Activated T-helper 1 cell treated with anti-CD3 and anti-CD28 coated beads, Interleukin-12 subunit alpha, Interleukin-12 subunit beta, Interleukin-2, Interleukin-4 antibody, amounts not matched to agents 30 ng/mL and 10 ng/mL and 1 ng/mL, durations not matched to agents 14 hours and 24 hours and 36 hours (primary cell): ENCODE measurements around the gene UBE2C. TPM values are rescaled to one million over a fixed set of nuclear protein-coding genes. Genes with fewer than 3 reads are reported as not detected.
A peak's percentile ranks its signal among the peaks of the same experiment; 100 is the strongest.

Experiments used
- DNase-seq: peaks from one replicate; pipeline ENCODE4 v3.0.0; 2021; ENCODE audit warnings: low spot score
- H3K27ac Mint-ChIP-seq: one replicate; pipeline ENCODE4 v1.8.0; 2021; ENCODE audit warnings: mild to moderate bottlenecking, mixed read lengths
- H3K27me3 Mint-ChIP-seq: one replicate; pipeline ENCODE4 v1.8.0; 2022; ENCODE audit warnings: mild to moderate bottlenecking, moderate library complexity, mixed read lengths; ENCODE audit not compliant: insufficient read depth
- H3K36me3 Mint-ChIP-seq: one replicate; pipeline ENCODE4 v1.8.0; 2021; ENCODE audit warnings: low read depth, mixed read lengths
- H3K4me1 Mint-ChIP-seq: one replicate; pipeline ENCODE4 v1.8.0; 2021; ENCODE audit warnings: low read depth, mixed read lengths
- H3K4me3 Mint-ChIP-seq: one replicate; pipeline ENCODE4 v1.8.0; 2021; ENCODE audit warnings: mild to moderate bottlenecking, moderate library complexity, mixed read lengths
- H3K9me3 Mint-ChIP-seq: one replicate; pipeline ENCODE4 v1.8.0; 2021; ENCODE audit warnings: mixed read lengths
- intact Hi-C: fragments of 100-400 bp; cut with micrococcal nuclease; formaldehyde crosslinking; loops from one replicate; pipeline ENCODE4 v1.15.1; 2024
- total RNA-seq: library from RNA; stranded (reverse); gene quantifications from 2 replicates; pipeline ENCODE4 v1.2.3, GENCODE V29; 2022

Gene UBE2C
- total RNA-seq, 1 donor from 2014 or later = 114 TPM

DNA sequence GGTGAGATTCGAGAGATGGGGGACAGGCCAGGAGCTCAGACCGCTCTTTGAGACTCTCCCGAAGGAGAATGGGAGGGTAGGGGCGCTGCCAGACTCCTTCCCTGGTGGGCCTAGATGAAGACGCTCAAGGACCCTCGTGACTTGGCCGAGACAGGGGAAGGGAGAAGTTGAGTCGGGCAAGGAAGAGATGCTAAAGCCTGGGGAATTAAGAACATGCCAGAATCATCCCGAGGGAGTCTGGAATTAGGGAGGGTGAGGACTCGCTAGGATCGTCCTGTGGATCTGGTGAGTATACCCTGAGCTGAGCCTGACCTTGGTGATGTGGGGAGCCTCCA is 529 bp downstream of the UBE2C start:
- Mint-ChIP-seq H3K4me1 (peaks cover 35% of the 10 kb centered on the region), H3K9me3 (no peaks in the 10 kb centered on the region), H3K27ac (peak overlapping the region; percentile 82), H3K4me3 (peak overlapping the region; percentile 89), H3K36me3 (peaks cover 48% of the 10 kb centered on the region), H3K27me3 (no peaks in the 10 kb centered on the region)
- DNase-seq = no peak
- intact Hi-C loops = loop anchor here (2.0 kb wide), 1 partner anchor 160 kb away; the partner anchor contains the start of gene ZNF335

DNA sequence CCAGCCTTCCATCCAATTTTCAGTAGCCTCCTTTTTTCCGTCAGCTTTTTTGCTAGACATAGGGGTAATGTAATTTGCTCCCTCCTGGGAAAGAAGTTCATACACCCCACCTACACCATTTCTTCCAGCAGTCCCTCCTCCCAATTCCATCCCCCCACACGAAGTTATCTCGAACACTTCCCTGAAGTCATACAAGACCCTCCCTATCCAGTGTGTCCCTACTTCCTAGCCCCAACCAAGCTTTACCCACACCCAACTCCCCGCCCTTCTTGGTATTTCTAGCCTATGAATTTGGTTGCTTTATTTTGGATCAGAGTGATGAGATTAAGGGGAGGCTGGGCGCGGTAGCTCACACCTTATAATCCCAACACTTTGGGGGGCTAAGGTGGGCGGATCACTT is 1.0 kb downstream of the UBE2C start:
- peak overlapping the region; percentile 82 for H3K27ac Mint-ChIP-seq
- no peak for DNase-seq
- no peaks in the 10 kb centered on the region for H3K27me3 Mint-ChIP-seq
- peak overlapping the region; percentile 89 for H3K4me3 Mint-ChIP-seq
- peaks cover 47% of the 10 kb centered on the region for H3K36me3 Mint-ChIP-seq
- intact Hi-C loops = loop anchor here (2.0 kb wide), 1 partner anchor 159 kb away; the partner anchor contains the start of gene ZNF335
- H3K9me3 Mint-ChIP-seq = no peaks in the 10 kb centered on the region
- H3K4me1 Mint-ChIP-seq = peaks cover 35% of the 10 kb centered on the region

DNA sequence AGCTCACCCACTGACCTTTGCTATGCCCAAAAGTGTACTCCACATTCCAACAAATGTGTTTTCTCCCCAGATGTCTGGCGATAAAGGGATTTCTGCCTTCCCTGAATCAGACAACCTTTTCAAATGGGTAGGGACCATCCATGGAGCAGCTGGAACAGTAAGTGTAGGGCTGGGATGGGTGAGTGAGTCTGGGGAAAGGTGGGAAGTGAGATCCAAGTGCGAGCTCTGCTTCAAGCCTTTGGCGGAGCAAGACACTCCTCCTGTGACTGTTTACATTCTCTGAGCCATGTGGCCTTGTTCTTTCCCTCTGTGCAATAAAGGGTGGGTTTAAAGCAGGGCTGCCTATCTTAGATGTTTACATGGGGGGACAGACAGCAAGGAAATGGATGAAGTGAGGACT is 1.9 kb downstream of the UBE2C start:
- Mint-ChIP-seq H3K4me1 (peaks cover 35% of the 10 kb centered on the region), H3K36me3 (peaks cover 45% of the 10 kb centered on the region), H3K27me3 (no peaks in the 10 kb centered on the region), H3K9me3 (no peaks in the 10 kb centered on the region), H3K27ac (no peak overlapping the region), H3K4me3 (peak overlapping the region; percentile 7)
- intact Hi-C loops = no loop called here
- DNase-seq = no peak

DNA sequence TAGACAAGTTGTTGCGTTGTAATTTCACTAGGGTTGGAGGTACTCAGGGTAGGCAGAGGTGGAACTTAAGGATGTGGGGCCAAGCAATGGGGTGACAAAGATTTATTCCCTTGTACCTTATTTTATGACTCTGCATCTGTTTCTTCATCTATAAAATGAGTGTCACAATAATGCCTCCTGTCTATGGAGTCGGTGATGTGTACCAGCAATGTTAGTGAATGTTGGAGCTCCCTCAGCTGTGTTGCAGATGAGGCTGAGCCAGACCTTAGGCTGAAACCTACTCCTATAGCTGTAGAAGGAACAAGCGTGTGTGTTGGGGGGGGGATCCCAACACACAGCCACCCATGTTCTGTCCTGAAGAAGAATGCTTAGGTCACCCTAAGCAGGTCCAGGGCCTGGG is 4.5 kb downstream of the UBE2C start:
- intact Hi-C loops = no loop called here
- peaks cover 26% of the 10 kb centered on the region for H3K36me3 Mint-ChIP-seq
- no peak overlapping the region for H3K27ac Mint-ChIP-seq
- H3K4me3 Mint-ChIP-seq = no peak overlapping the region
- H3K4me1 Mint-ChIP-seq = peaks cover 23% of the 10 kb centered on the region
- H3K27me3 Mint-ChIP-seq = peaks cover 8% of the 10 kb centered on the region
- H3K9me3 Mint-ChIP-seq = no peaks in the 10 kb centered on the region
- no peak for DNase-seq

DNA sequence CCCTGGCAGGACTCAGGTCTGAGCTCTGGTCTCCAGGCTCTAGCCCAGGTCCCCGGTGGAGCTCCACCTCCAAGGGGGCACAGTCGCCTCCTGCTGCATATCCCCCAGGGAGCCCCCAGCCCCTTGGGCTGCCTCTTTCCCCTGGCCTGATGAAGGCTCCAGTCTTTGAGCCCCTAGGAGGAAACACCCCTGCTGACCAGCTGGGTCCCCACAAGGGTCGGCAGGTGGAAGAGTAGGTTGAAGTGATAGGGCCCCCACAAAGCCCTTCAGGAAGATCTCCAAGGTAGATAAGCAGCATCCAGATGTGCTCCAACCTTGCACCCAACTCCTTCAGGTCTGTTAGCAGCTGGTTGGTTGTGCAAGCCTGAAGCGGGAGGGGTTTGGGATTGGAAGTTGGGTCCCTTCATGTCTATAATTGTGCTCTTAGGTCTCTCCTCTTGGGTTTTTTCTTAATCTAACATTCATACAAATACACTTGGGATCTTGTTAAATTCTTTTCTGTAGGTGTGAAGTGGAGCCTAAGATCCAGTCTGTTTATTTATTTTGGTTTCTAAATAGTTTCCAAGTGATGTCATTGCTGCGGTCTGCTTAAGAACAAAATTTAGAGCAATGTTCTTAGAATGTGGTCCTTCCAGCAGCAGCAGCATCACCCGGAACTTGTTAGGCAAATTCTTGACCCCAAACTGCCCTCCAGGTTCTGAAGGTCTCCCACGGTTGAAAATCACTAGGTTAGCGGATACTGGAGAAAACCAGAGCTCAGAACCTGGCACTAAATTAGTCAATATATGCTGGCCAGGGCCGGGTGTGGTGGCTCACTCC is 5.1 kb downstream of the UBE2C start:
- Mint-ChIP-seq H3K9me3 (no peaks in the 10 kb centered on the region), H3K36me3 (peaks cover 23% of the 10 kb centered on the region), H3K4me1 (peaks cover 28% of the 10 kb centered on the region), H3K4me3 (no peak overlapping the region), H3K27ac (no peak overlapping the region), H3K27me3 (peaks cover 14% of the 10 kb centered on the region)
- intact Hi-C loops = no loop called here
- no peak for DNase-seq

DNA sequence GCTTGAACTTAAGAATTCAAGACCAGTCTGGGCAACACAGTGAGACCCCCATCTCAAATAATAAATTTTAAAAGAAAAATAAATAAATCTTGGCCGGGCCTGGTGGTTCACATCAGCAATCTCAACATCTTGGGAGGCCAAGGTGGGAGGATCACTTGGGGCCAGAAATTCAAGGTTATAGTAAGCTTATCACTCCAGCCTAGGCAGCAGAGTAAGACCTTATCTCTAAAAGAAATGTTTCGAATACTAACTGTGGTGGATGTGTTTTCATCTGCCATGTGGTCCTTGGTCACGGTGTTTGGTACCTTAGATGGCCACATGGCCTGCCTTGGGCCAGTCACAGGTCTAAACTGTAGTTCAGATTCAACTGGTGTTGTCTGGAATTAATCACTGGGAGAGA is 5.8 kb downstream of the UBE2C start:
- H3K27me3 Mint-ChIP-seq = peaks cover 19% of the 10 kb centered on the region
- H3K9me3 Mint-ChIP-seq = no peaks in the 10 kb centered on the region
- H3K4me3 Mint-ChIP-seq = no peak overlapping the region
- H3K36me3 Mint-ChIP-seq = peaks cover 23% of the 10 kb centered on the region
- DNase-seq = no peak
- intact Hi-C loops = no loop called here
- no peak overlapping the region for H3K27ac Mint-ChIP-seq
- H3K4me1 Mint-ChIP-seq = peaks cover 24% of the 10 kb centered on the region

DNA sequence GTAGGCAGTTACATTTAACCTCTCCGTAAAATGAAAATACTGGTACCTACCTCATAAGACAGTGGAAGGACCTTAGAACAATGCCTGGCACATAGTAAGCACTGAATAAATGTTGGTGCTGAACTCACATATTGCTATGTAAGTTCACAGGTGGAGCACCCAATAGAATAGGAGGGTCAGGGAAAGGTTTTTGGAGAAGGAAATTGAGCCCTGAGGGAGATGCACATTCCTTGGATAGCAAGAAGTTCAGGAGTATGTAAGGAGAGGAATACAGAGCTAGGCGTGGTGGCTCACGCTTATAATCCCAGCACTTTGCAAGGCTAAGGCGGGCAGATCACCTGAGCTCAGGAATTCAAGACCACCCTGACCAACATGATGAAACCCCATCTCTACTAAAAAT is 7.0 kb downstream of the UBE2C start:
- Mint-ChIP-seq H3K9me3 (no peaks in the 10 kb centered on the region), H3K27ac (no peak overlapping the region), H3K36me3 (peaks cover 19% of the 10 kb centered on the region), H3K4me1 (peaks cover 31% of the 10 kb centered on the region), H3K27me3 (peaks cover 29% of the 10 kb centered on the region), H3K4me3 (no peak overlapping the region)
- intact Hi-C loops = no loop called here
- DNase-seq = no peak

DNA sequence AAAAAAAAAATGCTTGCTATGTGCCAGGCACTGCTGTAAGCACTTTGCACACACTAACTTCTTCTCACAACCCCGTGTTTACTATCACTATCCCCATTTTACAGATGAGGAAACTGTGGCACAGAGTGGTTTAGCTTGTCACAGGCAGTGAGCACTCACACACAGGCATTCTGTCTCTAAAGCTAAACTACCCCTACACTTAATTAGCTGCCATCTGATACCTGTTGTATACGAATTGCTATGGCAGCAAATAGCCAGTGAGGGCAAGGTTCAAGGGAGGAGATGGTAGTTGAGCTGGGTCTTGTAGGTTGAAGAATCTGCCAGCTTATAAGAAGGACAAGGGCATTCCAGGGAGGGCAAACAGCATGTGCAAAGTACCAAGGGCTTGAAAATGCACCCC is 9.5 kb downstream of the UBE2C start:
- intact Hi-C loops = no loop called here
- no peak for DNase-seq
- Mint-ChIP-seq H3K36me3 (peaks cover 8% of the 10 kb centered on the region), H3K4me1 (peaks cover 23% of the 10 kb centered on the region), H3K27ac (no peak overlapping the region), H3K4me3 (no peak overlapping the region), H3K9me3 (no peaks in the 10 kb centered on the region), H3K27me3 (peaks cover 37% of the 10 kb centered on the region)

DNA sequence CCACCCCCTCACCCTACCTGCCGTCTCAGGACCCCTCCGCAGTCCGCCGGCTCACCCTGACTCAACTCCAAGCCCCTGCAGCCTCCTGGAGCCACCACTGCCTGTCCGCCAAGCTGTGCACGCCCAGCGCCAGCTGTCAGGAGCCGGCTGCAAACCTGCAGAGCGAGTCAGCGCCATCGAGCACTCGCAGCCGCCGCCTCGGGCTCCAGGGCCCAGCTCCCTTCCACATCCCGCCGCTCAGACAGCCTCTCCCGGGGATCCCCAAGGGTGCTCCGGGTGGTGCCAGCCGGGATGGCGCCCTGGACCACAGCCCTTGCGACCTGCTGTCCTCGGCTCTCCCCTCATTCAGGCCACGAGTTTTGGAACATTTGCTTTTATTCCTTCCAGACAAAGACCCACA is 10.4 kb downstream of the UBE2C start:
- Mint-ChIP-seq H3K27ac (no peak overlapping the region), H3K4me3 (no peak overlapping the region), H3K27me3 (peaks cover 37% of the 10 kb centered on the region), H3K4me1 (peaks cover 23% of the 10 kb centered on the region), H3K36me3 (peaks cover 5% of the 10 kb centered on the region), H3K9me3 (no peaks in the 10 kb centered on the region)
- no peak for DNase-seq
- intact Hi-C loops = no loop called here

DNA sequence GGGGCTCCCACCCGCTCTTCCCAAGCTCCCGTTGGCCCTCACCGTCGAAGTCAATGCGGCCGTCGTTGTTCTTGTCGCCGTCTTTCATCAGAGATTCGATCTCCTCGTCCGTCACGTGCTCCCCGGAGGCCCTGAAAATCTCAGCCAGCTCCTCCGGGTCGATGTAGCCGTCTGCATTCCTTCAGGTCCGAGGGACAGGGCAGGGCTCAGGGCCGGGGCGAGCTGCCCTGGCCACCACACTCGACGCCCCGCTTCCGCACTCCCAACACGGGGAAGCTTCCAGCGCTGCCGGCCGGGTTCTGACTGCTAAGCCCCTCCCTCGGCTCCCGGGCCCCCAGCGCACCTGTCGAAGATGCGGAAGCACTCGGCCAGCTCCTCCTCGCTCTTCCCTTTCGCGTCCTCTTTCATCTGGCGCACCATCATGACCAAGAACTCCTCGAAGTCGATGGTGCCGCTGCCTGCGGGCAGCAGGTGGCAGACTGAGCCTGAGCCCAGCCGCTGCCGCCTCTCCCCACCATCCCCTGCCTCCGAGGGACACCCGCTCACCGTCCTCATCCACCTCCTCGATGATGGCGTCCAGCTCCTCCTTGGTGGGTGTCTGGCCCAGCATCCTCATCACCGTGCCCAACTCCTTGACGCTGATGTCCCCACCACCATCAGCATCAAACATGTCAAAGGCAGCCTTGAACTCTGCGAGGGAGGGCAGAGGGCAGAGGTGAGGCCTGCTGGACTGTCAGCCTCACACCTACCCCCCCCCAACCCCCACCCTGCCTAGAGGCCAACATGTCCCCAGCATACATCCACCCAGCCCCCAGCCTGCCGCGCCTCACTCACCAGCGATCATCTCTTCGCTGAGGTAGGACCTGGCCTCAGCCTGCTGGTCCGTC is 11.7 kb downstream of the UBE2C start:
- Mint-ChIP-seq H3K9me3 (no peaks in the 10 kb centered on the region), H3K4me1 (peaks cover 23% of the 10 kb centered on the region), H3K4me3 (peak overlapping the region; percentile 68), H3K27ac (no peak overlapping the region), H3K27me3 (peaks cover 37% of the 10 kb centered on the region), H3K36me3 (peaks cover 1% of the 10 kb centered on the region)
- DNase-seq = peak; percentile 28
- intact Hi-C loops = loop anchor here (1.0 to 2.0 kb wide), 2 partner anchors 67 to 139 kb away; partner anchors contain the start of genes CTSA and NEURL2

DNA sequence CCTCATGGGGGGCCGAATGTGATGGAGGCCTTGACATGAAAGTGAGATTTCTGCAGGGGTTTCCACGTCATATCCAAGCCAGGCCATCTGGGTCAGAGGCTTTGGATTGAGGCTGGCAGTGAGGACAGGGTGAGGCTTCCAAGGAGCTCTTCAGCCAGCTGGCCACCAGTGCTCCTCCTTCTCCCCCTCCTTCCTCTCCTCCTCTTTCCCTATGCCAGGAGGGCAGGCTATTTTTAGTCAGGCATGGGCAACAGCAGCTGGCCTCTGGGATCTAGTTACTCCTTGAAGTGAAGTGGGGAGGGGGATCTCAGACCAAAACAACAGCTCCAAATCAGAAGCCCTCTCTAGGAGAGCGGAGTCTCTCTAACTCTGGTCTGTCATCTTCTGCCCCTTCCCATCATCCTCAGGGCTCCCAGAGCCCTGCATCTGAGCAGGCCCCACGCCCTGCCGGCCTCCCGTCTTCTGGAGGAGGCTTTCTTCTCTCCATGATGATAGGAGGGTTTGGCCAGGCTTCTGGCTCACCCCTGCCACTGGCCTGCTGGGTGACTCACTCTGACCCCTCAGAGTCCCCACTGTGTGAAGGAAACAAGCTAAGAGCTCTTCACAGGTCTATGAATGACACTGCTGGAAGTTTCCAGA is 14.1 kb downstream of the UBE2C start:
- intact Hi-C loops = no loop called here
- no peak overlapping the region for H3K27ac Mint-ChIP-seq
- no peaks in the 10 kb centered on the region for H3K9me3 Mint-ChIP-seq
- peaks cover 23% of the 10 kb centered on the region for H3K4me1 Mint-ChIP-seq
- H3K4me3 Mint-ChIP-seq = no peak overlapping the region
- DNase-seq = no peak
- peaks cover 35% of the 10 kb centered on the region for H3K27me3 Mint-ChIP-seq
- peaks cover 1% of the 10 kb centered on the region for H3K36me3 Mint-ChIP-seq

DNA sequence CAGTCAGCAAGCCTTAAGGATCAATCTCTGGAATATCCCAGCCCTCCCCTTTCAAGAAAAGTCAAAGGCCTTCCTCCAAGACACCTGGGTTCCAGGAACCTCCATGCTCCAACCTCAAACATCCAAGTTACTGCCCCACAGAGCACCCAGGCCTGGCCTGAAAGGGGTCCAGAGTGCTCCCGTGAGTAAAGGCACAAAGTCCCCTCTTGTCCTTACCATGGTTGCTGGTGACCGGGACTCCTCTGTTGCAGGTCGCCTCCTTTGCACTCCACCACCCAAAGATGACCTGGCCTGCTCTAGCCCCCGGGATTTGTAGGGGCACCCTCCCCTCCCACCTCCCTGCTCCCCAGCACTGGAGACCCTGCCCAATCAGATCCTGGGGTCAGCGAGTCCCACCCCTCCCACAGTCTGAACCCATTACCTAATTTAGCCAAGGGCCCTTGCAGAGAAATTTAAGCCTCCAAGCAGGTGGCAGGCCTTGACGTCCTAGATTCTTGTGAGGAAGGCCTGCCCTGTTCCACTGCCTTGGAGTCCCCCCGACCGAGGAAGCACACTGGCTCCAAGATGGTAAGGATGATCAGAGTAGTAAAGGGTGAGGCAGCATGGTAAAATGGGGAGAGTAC is 14.7 kb downstream of the UBE2C start, which contains the start of gene TNNC2:
TSS of gene TNNC2 (minus strand) at position 283 of the 623 bp plus-strand sequence. CDS start at position 219, 64 bp downstream.
- Mint-ChIP-seq H3K36me3 (peaks cover 1% of the 10 kb centered on the region), H3K27ac (no peak within 1 kb of the TSS), H3K27me3 (peaks cover 31% of the 10 kb centered on the region), H3K9me3 (no peaks in the 10 kb centered on the region), H3K4me1 (peaks cover 23% of the 10 kb centered on the region), H3K4me3 (no peak within 1 kb of the TSS)
- no peak for DNase-seq
- intact Hi-C loops = no loop called here
